HG03039 (cell line): ENCODE measurements around the gene RMND5B.
"Not testable (repeated sequence)": the region's sequence is repeated elsewhere in the genome, so short reads cannot be mapped to it uniquely, and the experiment has no call there.

Source experiments
- ATAC-seq: cut with Tn5 transposase; IDR thresholded peaks from one replicate; pipeline ENCODE4 v1.9.1; 2021; ENCODE audit warnings: mild to moderate bottlenecking, moderate library complexity; ENCODE audit not compliant: unreplicated experiment

The RMND5B gene

DNA sequence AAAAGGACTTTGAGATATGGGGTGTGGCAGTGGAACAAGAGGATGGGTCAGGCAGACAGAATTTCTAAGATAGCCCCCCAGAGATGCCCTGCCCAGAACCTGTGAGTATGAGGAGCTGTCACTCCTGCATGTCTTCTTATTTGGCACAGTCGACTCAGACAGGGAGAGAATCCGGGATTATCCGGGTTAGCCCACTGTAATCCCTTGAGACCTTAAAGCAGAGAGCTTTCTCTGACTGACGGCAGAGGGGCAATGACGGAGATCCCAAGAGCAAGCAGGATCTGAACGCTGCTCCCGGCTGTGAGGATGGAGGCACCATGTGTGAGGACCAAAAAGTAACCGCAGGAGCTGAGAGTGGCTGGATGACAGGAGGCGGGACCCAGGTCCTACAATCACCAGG, 31.7 kb downstream of the RMND5B start:
- no peak for ATAC-seq

DNA sequence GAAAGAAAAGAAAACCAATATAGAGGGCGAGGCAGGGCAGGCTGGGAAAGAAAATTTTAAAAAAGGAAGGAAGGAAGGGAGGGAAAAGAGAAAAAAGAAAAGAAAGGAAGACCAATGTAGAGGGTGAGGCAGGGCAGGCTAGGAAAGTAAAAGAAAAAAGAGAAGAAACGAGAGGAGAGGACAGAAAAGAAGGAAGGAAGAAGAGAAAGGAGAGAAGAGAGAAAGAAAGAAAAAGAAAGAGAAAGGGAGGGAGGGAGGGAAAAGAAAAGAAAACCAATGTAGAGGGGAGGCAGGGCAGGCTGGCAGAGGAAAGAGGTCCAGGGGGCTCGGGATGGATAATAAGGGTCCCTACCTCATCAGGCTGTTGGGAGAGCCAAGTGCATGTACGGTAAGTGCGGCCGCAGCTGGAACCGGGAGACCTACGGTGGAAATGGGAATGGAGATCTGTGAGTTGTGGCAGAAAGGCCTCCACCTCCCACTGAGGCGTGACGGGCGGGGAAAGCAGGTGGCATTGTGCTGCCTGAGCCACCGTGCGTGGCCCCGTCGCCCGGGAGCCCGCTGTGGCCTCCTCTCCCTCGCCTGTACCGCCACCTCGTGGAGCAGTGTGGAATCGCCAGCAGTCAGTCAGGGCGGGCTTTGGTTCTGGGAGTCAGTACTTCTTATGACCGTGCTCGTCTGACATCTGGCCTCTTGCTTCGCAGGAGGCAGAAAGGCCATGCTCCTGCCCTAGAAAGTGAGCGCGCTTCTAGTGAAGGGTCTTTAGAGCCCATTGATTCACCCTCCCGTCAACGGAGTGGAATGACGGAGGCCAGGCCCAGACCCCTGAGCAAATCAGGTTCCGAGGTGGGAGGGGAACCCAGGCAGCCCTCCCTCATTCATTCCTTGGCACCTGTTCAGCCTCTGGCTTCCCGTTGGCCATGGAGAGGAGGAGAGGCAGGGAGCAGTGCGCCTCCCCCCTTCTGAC, 33.2 kb downstream of the RMND5B start:
- peak; percentile 68 for ATAC-seq

DNA sequence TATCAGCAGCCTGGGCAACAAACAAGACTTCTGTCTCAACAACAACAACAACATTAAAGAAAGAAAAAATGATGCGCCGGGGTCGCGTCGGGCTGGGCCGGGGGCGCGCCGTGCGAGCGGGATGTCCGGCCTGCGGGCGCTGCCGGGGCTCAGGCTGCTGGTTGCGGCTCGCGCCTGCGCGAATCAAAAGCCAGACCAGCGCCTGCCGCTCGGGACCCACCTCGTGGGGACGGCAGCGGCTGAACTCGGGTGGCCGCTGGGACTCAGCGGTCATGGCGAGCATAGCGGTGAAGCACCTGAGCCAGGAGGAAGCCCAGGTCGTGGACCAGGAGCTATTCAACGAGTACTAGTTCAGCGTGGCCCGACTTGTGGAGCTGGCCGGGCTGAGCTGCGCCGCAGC, 34.8 kb downstream of the RMND5B start:
- ATAC-seq: no peak

DNA sequence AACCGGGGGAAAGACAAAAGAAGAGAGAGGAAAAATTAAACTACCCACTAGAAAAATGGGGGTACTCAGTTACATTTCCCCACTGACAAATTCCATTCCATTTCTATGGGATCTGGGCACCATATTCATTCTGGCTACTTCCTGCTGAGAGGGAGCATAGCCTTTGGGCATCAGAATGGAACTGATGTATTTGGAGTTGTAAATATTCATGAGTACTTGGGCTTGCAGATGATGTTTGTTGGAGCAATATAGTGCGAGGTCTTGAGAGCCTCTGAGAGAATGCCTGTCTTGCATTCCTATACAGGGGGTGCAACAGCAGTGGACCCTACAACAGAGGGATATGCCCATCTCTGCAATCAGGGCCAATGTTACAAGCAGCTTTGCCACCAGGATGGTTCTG, 39.6 kb downstream of the RMND5B start:
- no peak for ATAC-seq

DNA sequence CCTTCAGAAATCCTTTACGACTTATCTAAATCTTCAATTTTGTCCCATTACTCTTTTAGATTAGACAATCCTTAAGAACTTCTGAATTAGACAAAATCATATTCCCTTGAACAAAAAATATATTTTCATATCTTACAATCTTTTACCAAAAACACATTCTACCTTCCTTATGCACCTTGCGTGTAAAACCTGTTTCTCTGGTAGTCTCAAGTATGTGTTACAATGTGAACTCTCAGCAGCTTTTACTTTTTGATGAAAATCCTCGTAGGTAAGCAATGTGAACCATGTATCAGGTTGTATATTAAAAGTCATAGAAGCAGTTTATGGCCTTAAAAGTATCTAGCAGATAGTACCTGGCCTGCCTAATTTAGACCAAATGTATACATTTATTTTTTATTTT, 43.6 kb downstream of the RMND5B start:
- ATAC-seq: no peak

DNA sequence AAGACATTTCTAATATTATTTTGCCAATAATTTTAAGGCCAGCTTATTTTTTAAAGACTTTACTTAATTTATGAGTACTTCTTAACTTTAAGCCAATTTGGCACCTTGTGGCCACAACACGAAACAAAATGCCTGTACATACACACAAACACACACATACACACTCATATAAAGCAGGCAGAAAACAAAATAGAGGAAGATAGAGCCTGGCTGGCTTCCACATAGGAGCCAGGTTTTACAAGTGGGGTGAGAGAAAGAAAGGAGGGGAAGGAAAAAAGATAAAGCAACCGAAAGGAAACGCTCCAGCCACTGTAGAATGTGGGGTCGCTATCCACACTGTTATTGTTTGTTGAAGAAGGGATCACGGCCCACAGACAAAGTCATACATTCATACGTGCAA, 46.0 kb downstream of the RMND5B start:
- no peak for ATAC-seq

DNA sequence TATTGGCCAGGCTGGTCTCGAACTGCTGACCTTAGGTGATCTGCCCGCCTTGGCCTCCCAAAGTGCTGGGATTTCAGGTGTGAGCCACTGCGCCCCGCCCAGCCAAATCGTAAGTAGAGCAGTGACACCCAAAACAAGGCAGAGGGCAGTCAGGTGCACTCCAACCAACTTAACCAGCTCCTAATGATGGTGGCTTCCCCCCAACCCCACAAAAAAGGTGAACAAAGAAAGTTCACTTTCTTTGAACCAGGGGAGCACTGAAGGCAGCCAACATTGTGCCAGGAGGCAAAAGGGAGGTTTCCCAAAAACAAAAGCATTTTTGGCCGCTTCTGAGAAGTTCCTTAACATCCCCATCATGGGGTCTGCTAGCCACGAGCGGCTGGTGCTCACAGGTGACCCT, 46.8 kb downstream of the RMND5B start:
- no peak for ATAC-seq

DNA sequence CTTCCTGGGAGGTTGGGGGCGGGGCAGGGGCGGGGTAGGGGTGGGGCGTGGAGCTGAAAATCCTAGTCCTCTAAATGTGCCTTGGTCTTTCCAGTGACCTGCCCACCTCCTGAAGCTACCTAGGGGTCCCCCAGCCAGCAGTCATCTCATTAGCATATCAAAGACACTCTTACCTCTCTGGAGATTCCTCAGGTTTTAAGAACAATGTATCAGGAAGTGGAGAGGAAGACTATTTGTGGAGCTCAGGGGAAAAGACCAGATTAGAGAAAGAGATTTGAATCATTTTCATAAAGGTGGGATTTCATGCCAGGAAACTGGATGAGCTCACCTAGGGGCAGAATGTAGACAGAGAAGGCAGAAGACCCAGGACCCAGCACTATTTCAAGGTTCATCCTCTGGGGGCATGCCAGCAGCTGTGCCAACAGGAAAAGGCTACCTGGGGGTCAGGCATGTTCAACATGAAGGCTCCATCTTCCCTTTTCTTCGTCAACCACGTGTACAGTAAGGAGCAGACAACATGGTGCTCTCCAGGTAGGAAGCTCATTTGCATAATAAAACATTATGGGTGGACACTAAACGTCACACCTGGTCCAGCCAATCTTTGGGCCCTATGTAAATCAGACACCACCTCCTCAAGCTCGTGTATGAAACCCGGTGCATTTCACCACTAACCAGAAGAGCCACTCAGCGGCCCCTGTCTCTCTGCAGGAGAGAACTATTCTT, 49.5 kb downstream of the RMND5B start:
- no peak for ATAC-seq

DNA sequence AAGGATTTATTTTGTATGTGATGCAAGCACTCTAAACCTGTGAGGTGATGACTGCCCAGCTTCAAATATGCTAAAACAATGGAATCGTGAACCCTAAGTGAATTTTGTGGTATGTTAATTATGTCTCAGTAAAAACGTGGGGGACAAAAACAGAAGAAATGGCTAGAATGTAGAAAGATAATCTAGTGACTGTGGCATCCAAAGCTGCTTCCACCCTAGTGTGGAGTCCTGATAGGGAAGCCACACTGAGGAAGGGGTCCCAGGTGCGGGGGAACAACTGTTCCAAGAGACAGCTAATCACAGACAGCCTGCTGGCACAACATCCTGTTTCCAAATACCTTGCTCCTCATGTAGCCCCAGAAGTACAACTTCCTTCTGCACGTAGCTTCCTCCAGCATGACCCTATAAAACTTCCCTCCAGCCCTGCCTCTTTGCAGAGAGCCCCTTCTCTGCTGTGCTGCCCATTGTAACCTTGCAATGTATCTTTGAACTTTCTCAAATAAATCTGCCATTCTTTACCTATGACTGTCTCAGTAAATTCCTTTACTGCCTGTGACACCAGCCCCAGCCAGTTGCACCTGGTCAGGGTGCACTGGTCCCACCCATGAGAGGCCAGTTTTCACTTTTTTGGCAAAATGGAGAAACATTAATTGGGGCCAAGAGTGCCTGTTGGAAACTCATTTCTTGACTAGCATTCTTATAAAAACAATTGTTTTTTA, 51.5 kb downstream of the RMND5B start:
- no peak for ATAC-seq

DNA sequence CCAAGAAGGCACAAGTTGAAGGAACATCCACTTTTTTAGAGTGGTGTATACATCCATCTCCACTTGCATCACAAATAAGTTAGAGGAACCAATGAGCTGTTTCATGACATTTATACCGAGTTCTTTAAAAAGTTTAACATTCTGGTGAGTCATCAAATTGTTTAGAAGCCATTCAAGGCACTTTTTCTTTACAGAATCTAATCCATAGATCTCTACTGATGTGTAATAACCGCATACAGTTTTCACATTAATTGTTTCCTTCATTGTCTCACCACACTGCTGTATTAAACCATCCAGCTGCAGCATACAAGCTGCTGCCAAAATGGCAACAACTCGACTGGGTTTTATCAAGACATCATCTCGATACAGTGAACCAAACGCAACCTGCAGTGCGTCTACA, 55.6 kb downstream of the RMND5B start:
- ATAC-seq: no peak

DNA sequence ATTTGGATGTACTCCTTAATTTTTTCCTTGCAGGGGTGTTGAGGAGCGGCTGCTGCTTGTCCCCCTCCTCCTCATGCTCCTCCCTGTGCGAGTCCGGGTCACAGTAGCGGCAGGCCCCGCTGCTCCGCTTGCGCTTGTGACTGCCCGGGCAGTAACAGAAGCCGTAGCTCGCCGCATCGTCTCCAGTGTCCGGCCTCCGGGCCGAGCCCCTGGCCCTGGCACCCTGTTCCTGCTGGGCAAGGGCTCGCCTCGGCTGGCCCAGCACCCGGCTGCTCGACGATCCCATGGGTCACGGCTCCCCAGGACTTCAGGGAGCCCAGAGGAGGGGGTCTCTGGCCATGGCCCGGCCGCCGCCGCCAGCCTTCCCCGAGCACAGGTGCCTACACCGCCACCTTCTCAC, 56.2 kb downstream of the RMND5B start, which contains the start of gene GMCL2:
GMCL2 (minus strand) TSS at position 358 of the 400 bp plus-strand sequence; CDS start at position 286, 72 bp downstream.
- ATAC-seq: no peak

DNA sequence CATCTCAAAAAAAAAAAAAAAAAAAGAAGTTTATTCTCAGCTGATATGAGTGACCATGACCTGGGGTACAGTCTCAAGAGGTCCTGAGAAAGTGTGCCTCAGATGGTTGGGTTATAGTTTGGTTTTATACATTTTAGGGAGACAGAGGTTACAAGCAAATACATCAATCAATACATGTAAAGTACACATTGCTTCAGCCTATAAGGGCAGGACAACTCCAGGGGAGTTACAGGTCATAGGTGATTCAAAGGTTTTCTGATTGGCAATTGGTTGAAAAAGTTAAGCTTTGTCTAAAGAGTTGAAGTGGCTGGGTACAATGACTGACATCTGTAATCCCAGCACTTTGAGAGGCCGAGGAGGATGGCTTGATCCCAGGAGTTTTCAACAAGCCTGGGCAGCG, 58.6 kb downstream of the RMND5B start:
- ATAC-seq: no peak

DNA sequence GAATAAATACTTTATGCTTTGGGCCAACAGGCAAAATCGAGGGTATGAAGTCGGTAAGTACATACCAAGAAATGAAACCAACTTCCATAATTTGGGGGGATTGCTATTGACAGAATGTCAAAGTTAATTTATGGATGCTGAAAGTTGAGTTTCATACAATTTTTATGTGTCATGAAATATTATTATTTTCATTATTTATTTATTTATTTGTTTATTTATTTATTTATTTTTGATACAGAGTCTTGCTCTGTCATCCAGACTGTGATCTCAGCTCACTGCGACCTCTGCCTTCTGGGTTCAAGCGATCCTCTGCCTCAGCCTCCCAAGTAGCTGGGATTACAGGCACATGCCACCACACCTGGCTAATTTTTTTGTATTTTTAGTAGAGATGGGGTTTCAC, 60.8 kb downstream of the RMND5B start:
- no peak for ATAC-seq

DNA sequence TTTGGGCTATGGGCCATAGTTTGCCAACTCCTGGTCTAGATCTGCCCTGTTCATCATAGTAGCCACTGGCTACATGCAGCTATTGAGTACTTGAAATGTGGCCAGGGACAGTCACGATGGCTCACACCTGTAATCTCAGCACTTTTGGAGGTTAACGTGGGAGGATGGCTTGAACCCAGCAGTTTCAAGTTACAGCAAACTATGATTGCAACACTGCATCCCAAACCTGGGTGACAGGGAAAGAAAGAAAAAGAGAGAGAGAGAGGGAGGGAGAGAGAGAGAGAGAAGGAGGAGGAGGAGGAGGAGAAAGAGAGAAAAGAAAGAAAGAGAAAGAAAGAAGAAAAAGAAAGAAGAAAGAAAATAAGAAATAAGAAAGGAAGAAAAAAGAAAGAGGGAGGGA, 61.4 kb downstream of the RMND5B start:
- no peak for ATAC-seq

DNA sequence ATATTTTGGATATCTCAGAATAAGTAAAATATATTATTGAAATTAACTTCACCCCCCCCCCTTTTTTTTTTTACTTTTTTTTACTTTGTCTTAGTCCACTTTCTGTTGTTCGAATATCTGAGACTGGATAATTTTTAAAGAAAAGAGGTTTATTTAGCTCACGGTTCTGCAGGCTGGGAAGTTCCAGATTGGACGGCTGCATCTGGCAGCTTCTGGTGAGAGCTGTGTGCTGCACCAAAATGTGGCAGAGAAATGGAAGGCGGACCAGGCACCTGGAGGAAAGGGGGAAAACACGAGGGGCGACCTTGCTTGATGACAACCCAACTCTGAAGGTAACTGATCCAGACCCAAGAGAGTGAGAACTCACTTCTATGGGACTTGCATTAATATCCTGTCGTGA, 62.0 kb downstream of the RMND5B start:
- no peak for ATAC-seq

DNA sequence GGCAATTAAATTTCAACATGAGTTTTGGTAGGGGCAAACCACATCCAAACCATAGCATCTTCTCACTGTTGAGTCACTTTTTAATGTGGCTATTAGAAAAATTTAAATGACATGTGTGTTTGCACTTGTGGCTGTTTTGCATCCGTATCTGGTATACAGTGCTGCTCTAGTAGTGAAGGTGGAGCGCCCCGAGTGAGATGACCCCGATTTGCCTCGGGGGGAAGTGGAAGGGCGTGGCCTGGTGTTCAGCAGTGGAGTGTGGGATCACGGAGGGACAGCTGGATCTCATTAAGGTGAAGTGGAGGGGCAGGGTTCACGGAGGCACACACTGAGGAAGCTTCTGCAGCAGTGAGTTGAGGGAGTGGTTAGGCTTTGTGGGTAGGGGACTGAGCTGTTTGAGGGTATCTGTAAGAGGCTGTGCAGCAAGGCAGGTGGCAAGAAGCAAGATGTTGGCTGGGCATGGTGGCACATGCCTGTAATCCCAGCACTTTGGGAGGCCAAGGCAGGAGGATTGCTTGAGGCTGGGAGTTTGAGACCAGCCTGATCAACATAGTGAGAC, 62.5 kb downstream of the RMND5B start:
- no peak for ATAC-seq

DNA sequence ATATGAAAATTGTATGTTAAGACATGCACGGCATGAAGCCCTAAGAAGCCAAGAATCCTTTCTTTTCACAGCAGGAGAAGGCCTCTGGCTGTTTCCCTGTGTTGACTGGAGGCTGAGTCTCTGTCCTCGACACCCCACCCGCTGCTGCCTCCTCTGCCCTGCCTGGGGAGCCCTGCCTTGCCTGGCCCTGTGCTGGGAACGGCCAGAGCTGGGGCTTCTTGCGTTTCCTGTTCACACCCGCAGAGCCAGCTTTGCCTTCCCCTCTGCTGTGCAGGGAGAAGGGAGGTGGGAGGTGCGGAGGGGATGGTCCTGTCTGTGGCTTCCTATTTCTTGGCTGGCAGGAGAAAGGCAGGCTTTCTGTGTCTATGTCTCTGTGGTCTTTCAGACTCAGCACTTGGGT, 63.2 kb downstream of the RMND5B start:
- ATAC-seq: no peak

DNA sequence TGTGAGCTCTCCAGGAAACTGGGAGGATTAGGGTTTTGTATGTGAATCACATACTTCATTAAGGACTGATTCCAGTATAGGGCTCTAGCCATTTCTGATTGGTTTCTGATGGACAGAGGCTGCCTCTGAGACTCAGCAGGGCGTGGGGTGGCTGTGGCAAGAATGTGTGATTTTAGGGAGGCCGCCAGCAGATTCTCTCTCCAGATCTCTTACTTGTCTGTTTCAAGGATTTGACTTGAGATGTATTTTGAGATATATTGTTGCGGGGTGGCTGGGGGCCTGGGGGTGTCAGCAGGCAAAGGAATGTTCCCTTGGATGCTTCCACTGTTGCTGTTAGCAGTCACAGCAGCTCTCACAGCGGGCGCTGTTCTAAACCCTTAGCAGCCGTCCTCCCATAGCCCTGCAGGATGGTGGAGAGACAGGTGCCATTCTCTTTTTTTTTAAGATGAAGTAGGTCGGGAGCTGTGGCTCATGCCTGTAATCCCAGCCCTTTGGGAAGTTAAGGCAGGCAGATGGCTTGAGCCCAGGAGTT, 65.5 kb downstream of the RMND5B start:
- no peak for ATAC-seq

DNA sequence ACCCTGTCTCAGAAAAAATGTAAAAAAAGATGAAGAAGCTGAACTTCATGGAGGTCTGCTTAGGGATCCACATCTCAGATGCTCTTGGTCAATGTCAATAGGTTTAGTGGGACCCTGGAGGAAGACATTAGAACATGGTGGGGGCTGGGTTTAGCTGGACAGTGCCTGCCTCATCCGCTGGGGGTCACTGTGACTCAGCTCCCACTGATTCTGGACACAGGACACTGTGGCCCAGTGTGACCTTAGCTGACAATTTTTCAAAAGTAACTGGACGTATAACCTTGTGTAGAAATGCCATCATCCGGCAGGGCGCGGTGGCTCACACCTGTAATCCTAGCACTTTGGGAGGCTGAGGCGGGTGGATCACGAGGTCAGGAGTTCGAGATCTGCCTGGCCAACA, 66.2 kb downstream of the RMND5B start:
- no peak for ATAC-seq

DNA sequence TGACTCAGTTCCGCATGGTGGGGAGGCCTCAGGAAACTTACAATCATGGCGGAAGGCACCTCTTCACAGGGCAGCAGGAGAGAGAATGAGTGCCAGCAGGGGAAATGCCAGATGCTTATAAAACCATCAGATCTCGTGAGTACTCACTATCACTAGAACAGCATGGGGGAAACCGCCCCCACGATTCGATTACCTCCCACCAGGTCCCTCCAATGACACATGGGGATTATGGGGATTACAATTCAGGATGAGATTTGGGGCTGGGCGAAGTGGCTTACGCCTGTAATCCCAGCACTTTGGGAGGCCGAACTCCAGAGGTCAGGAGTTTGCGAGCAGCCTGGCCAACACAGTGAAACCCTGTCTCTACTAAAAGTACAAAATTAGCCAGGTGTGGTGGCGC, 67.3 kb downstream of the RMND5B start:
- not testable (repeated sequence) for ATAC-seq

DNA sequence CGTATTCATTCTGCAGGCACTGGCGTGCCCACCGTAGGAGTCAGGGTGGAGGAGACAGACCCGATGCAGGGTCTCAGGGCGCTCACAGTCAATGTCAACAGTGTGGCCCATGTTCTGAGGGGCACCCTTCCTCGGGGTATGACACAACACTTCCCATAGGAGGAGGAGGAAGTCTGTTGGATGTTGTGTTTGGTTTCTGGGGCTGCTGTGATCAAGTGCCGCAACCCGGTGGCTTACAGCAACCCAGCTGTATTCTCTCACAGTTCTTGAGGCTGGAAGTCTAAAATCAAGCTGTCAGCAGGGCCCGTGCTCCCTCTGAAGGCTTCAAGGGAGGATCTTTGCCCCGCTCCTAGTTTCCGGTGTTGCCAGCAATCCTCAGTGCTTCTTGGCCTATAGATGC, 67.9 kb downstream of the RMND5B start:
- ATAC-seq: no peak
